Tibial nerve (tissue), 4 donors: Measurements from ENCODE around the gene SPACA5.

Source experiments
- CTCF ChIP-seq, 5 experiments: fragments of 200-600 bp in 3 of 5; fragments of 450-650 bp in 2 of 5; sonication (generic) in 3 of 5; IDR thresholded peaks; one replicate each; pipeline ENCODE4 v1.5.1; 2016 to 2019; ENCODE audit warnings: antibody characterized with exemption in 5 of 5, mild to moderate bottlenecking in 3 of 5, moderate library complexity in 2 of 5
- EP300 ChIP-seq, 2 donors: sonication (generic); formaldehyde crosslinking; IDR thresholded peaks; one replicate each; pipeline ENCODE4 v1.6.1; 2017; ENCODE audit warnings: antibody characterized with exemption in 2 of 2, mild to moderate bottlenecking in 1 of 2
- POLR2A ChIP-seq, 2 donors: fragments of 450-650 bp; IDR thresholded peaks; one replicate each; pipeline ENCODE4 v1.6.1; 2017; ENCODE audit warnings: antibody characterized with exemption in 2 of 2, mild to moderate bottlenecking in 2 of 2, moderate library complexity in 2 of 2

- TF ChIP-seq POLR2A (IDR thresholded peaks at IDR 0.05) (no peak), CTCF (IDR thresholded peaks at IDR 0.05) (no peak), EP300 (IDR thresholded peaks at IDR 0.05) (no peak)
Measured at GRCh38 chrX:47976254-47977151, 30.3 kb upstream of the SPACA5 start.
